Measurements from ENCODE around the gene NRDC.

NRDC gene

DNA sequence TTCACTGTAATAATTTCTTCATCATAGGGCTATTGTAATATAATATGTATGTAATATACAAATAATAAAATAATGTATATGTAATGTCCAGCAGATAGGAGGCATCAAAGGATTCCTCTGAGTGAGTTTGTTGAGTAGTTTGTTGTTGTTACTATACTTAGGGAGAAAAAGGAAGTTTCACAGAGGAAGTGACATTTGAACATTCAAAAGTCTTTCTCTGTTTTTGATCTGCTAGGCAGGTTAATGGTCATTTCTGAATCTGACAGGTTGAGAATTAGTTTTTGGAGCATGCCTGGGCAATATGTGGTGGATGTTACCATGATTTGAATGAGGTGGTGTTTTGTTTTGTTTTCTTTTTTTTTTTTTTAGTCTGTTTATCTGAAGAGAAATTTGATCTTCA lies 102.1 kb downstream of the NRDC start:
- Histone ChIP-seq H3K27me3 (no peaks in the 10 kb centered on the region), H3K27ac (peak overlapping the region; percentile 74), H3K36me3 (peaks cover 60% of the 10 kb centered on the region), H3K9me3 (no peaks in the 10 kb centered on the region), H3K4me1 (ENCODE audit: control insufficient read depth in 1 of 2, insufficient read depth in 1 of 2, low read depth in 1 of 2, low read length in 1 of 2) (peaks cover 7 to 8% of the 10 kb centered on the region in 2 experiments), H3K4me3 (ENCODE audit: low read depth in 1 of 2, low read length in 1 of 2) (no peak overlapping the region)
- TF ChIP-seq, protein P1, sequence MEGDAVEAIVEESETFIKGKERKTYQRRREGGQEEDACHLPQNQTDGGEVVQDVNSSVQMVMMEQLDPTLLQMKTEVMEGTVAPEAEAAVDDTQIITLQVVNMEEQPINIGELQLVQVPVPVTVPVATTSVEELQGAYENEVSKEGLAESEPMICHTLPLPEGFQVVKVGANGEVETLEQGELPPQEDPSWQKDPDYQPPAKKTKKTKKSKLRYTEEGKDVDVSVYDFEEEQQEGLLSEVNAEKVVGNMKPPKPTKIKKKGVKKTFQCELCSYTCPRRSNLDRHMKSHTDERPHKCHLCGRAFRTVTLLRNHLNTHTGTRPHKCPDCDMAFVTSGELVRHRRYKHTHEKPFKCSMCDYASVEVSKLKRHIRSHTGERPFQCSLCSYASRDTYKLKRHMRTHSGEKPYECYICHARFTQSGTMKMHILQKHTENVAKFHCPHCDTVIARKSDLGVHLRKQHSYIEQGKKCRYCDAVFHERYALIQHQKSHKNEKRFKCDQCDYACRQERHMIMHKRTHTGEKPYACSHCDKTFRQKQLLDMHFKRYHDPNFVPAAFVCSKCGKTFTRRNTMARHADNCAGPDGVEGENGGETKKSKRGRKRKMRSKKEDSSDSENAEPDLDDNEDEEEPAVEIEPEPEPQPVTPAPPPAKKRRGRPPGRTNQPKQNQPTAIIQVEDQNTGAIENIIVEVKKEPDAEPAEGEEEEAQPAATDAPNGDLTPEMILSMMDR (IDR thresholded peaks at IDR 0.05), result no peak

DNA sequence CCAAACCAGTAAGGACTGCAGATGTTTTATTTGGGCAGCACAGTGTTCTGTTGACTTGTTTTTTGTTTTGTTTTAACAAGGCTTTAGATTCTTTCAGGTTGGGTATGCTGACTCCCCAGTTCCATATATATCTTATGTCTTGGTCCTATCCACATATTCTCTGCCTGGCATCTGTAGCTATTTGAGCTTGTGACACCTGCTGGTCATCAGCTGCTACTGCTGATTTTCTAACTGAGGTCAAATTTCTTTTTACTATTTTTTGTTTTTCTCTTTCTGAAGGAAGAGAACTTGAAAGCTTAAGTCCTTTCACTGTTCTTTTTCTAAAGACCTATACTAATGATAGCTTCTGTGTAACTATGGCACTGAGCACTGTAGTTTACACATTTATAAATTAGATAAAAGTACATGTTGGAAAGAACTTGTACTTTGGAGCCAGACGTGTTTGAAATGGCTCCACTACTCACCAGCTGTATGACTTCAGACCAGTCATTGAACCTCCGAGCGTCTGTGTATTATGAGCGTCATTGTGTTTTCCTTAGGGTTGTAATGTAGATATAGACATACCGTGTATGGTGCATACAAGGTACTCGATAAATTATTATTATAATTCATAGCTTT lies 109.4 kb downstream of the NRDC start:
- Histone ChIP-seq H3K36me3 (peaks cover 62% of the 10 kb centered on the region), H3K9me3 (no peaks in the 10 kb centered on the region), H3K4me1 (ENCODE audit: control insufficient read depth in 1 of 2, insufficient read depth in 1 of 2, low read depth in 1 of 2, low read length in 1 of 2) (no peaks in the 10 kb centered on the region), H3K27me3 (no peaks in the 10 kb centered on the region), H3K27ac (no peak overlapping the region), H3K4me3 (ENCODE audit: low read depth in 1 of 2, low read length in 1 of 2) (no peak overlapping the region)
- TF ChIP-seq, protein P1 (IDR thresholded peaks at IDR 0.05), result peak; percentile 56

- no peaks in the 10 kb centered on the region for H3K4me1 ChIP-seq (ENCODE audit: control insufficient read depth in 1 of 2, insufficient read depth in 1 of 2, low read depth in 1 of 2, low read length in 1 of 2)
- H3K27me3 ChIP-seq, result no peaks in the 10 kb centered on the region
- H3K4me3 ChIP-seq (ENCODE audit: low read depth in 1 of 2, low read length in 1 of 2), result no peak overlapping the region
- no peaks in the 10 kb centered on the region for H3K9me3 ChIP-seq
- no peak overlapping the region for H3K27ac ChIP-seq
- peaks cover 30% of the 10 kb centered on the region for H3K36me3 ChIP-seq
- TF ChIP-seq, protein P1 (IDR thresholded peaks at IDR 0.05), result no peak
Observed at GRCh38 chr1:51761351-51761750, 117.2 kb downstream of the NRDC start.

GRCh38 chr1:51760872-51761271 lies 117.7 kb downstream of the NRDC start:
- no peak overlapping the region for H3K4me3 ChIP-seq (ENCODE audit: low read depth in 1 of 2, low read length in 1 of 2)
- H3K9me3 ChIP-seq, result no peaks in the 10 kb centered on the region
- TF ChIP-seq, protein P1 (IDR thresholded peaks at IDR 0.05), result no peak
- H3K4me1 ChIP-seq (ENCODE audit: control insufficient read depth in 1 of 2, insufficient read depth in 1 of 2, low read depth in 1 of 2, low read length in 1 of 2), result no peaks in the 10 kb centered on the region
- H3K36me3 ChIP-seq, result peaks cover 29% of the 10 kb centered on the region
- H3K27me3 ChIP-seq, result no peaks in the 10 kb centered on the region
- no peak overlapping the region for H3K27ac ChIP-seq

DNA sequence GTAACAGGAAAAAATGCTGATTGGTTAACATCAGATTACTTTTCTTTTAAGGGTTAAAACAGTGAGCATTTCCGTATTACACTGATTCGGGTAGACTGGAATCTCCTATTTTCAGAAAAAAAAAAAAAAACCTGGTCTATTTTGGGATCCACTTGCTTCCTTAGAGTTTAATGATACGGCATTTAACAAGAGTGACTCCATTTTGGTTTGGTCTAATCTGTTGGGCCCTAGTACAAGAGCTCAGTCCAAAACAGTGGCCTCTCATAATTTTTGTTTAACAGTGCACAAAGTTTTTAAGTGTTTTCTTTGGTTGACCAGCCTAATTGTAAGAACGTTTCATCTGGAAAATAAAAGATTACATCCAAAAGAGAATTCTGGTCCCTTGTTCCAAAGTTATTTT lies 120.2 kb downstream of the NRDC start:
- H3K27me3 ChIP-seq, result no peaks in the 10 kb centered on the region
- no peak overlapping the region for H3K4me3 ChIP-seq (ENCODE audit: low read depth in 1 of 2, low read length in 1 of 2)
- H3K9me3 ChIP-seq, result no peaks in the 10 kb centered on the region
- H3K36me3 ChIP-seq, result peaks cover 31% of the 10 kb centered on the region
- H3K4me1 ChIP-seq (ENCODE audit: control insufficient read depth in 1 of 2, insufficient read depth in 1 of 2, low read depth in 1 of 2, low read length in 1 of 2), result no peaks in the 10 kb centered on the region
- H3K27ac ChIP-seq, result no peak overlapping the region
- TF ChIP-seq, protein P1 (IDR thresholded peaks at IDR 0.05), result no peak
